ENCODE measurements around the gene COX11.

Gene COX11

DNA sequence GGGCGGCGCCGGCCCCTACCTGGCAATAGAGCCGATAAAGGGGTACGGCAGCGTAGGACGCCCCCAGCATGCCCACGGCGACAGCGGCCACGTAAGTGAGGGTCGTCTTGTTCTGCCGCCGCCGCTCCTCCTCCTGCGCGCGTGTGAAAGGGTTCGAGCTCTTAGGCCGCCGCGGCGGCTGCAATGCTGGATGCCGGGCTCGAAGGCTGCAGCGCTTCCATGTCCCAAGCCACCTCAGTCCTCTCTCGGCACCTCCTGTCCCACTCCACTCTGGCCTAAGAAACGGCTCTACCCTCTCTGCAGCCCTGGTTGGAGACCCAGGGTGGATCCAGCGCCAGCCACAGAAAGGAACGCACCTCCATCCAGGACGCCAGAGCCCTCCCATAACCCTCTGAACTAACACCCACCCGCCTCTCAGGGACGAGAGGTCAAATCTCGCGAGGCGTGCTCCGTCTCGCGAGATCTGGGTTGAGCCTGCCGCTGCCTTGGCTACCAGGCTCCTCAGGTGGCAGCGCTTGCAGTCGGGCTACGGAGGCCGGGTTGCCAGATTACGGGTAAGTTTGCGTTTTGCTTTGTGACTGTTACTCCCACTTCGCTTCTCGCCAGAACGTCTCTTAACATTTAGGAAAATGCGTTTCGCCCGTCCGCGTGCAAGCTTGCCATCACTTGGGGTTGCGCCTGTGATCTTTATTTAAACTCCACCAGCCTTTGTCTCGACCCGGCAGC is at the start of gene COX11, which contains the start of gene STXBP4:
Gene COX11, minus strand, starts transcription at position 393 of the 726 bp plus-strand sequence. Its CDS starts 8 bp downstream, at position 385.
Gene STXBP4, plus strand, starts transcription at position 504 of the 726 bp plus-strand sequence. CDS start 17,455 bp downstream, outside the sequence.
- peak; percentile 95 for DNase-seq (ENCODE audit: low read depth)

- no peak for DNase-seq (ENCODE audit: low read depth)
Measured at GRCh38 chr17:55005520-55005919, 37.1 kb upstream of the COX11 start.

- no peak for DNase-seq (ENCODE audit: low read depth)
Measured at GRCh38 chr17:55004484-55004883, 36.0 kb upstream of the COX11 start.

GRCh38 chr17:55002458-55002857 is 34.0 kb upstream of the COX11 start:
- no peak for DNase-seq (ENCODE audit: low read depth)

DNA sequence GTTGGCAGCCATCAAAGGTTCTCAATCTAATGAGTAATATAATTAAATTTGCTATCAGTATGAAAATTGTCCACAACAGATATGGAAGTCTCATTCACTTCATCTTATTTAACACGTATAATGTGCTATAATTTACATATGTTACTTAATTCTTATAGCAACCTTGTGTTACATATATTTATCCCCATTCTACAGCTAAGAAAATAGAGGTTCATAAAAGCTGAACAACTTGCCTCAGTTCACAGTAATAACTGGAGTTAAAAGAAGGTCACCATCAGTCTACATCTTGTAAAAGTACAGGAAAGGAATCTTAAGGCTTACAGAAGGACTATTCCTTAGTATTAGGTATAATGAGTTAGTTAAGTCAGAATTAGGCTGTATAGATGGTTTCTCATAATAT is 28.0 kb upstream of the COX11 start:
- DNase-seq (ENCODE audit: low read depth) = no peak

DNA sequence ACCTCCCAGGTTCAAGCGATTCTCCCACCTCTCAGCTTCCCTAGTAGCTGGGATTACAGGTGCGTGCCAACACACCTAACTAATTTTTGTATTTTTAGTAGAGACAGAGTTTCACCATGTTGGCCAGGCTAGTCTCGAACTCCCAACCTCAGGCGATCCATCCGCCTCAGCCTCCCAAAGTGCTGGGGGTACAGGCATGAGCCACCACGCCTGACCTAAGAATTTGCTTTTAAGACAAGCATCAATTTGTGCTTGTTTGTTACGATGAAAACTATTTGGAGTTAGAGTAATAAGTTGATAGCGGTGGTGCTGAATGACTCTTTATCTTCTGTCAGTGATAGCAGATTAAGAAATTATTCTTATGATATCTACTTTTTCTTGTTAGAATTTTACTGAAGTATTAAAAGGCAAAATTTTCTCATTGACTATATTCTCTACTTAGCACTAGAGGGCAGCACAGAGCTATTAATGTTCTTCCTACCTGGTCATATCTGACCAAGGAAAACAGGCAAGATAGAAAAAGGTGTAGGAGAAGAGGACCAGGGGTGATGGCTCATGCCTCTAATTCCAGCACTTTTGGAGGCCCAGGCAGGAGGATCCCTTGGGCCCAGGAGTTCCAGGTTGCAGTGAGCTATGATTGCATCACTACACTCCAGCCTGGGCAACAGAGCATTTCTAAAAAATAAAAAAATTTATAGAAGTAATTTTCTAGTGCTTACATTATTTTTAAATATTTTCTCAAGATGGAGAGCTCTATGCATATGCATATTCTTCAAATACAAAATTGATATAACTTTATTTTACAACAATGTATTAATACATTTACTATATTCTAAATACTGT is 24.6 kb upstream of the COX11 start:
- peak; percentile 15 for DNase-seq (ENCODE audit: low read depth)

DNA sequence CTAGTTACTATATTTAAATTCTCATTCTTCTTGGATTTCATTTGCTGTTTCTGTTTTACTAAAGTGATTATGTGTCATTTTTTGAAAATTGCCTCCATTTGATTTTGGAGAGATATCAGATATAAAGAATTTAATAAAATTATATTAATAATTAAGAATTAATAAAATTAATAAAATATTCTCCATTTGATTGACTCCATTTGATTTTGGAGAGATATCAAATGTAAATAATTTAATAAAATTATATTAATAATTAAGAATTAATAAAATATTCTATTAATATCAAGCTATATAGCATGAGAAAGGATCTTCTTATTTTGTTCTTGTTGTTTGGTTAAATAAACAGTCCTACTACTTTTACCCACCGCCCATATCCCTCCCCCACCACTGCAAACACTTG is 23.1 kb upstream of the COX11 start:
- DNase-seq (ENCODE audit: low read depth) = no peak

- no peak for DNase-seq (ENCODE audit: low read depth)
Measured at GRCh38 chr17:54990118-54990517, 21.7 kb upstream of the COX11 start.

- DNase-seq (ENCODE audit: low read depth) = no peak
Measured at GRCh38 chr17:54985476-54985875, 17.0 kb upstream of the COX11 start.

- DNase-seq (ENCODE audit: low read depth) = no peak
Measured at GRCh38 chr17:54983260-54983659, 14.8 kb upstream of the COX11 start.

- no peak for DNase-seq (ENCODE audit: low read depth)
Measured at GRCh38 chr17:54982399-54982798, 13.9 kb upstream of the COX11 start.

- no peak for DNase-seq (ENCODE audit: low read depth)
Measured at GRCh38 chr17:54980375-54980774, 11.9 kb upstream of the COX11 start.

DNA sequence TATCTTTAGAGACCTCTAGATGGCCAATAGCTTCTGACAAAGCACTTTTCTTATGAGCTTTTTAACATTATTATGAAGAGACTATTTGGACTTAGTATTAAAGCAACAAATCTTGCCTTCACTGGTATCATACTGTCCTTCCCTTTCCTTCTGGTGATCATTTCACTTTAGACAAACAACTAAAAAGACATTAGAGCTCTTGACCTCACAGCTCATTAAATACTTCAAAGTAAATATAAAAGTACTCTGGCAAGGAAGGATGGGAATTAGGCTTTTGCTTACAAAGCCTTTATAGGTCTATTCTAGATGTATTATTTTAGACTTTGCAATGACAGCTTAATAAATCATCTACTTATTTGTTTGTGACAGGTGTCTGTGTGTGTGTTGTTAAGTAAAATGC is 11.2 kb upstream of the COX11 start:
- DNase-seq (ENCODE audit: low read depth) = no peak

DNA sequence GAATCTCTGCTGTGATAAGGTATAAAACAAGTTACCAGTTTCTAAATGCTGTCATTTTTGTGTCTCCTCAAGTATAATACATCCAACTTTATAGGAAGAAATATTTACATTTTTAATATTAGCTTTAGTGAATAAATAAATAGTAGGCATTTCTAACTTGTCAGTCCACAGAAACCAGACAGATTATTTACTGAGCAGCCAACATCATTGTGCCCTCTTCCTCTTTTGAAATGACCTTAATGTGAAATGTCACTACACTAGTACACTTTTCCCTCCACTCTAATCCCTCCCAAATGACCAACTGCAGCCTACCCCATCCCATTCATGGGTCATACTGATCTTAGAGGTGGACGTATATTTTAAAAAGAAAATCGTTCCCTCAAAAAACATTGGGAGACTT is 9.3 kb upstream of the COX11 start:
- DNase-seq (ENCODE audit: low read depth) = no peak

DNA sequence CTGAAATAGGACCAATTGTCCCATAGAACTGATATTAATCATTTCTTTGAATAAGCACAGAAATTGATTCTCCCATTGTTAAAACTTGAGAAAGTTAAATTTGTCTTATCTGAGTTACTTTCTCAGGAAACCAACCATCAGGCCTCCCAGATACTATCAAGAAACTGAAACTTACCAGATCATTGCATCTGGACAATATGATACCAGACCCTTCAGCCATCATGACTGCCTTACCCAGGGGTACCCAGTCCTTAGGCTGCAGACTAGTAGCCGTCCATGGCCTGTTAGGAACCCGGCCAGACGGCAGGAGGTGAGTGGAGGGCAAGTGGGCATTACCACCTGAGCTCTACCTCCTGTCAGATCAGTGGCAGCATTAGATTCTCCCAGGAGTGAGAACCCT is 7.9 kb upstream of the COX11 start:
- DNase-seq (ENCODE audit: low read depth) = no peak

GRCh38 chr17:54974759-54975158 is 6.3 kb upstream of the COX11 start:
- DNase-seq (ENCODE audit: low read depth) = no peak

- DNase-seq (ENCODE audit: low read depth) = no peak
Measured at GRCh38 chr17:54972406-54973138, 4.1 kb upstream of the COX11 start.

GRCh38 chr17:54971901-54972300 is 3.4 kb upstream of the COX11 start:
- no peak for DNase-seq (ENCODE audit: low read depth)

DNA sequence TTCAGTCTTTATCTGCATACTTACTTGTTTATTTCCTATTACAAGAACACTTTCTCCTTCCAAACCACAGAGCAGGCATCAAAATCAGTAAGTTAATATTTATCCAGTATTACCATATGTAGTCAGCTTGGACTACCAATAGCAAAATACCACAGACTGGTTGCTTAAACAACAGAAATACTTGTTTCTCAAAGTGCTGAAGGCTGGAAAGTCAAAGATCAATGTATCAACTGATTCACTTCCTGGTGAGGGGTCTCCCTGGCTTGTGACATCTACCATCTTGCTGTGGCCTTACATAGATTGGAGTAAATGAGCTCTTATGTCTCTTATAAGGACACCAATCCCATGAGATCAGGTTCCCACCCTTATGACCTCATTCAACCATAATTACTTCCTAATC is 2.7 kb upstream of the COX11 start:
- no peak for DNase-seq (ENCODE audit: low read depth)

GRCh38 chr17:54969658-54970572 is 1.5 kb upstream of the COX11 start:
- DNase-seq (ENCODE audit: low read depth) = no peak

- no peak for DNase-seq (ENCODE audit: low read depth)
Measured at GRCh38 chr17:54968988-54969332, 506 bp upstream of the COX11 start.

Data from GM04504 (cell line).